Measurements from ENCODE around the gene PLEKHO1.
"Not testable (repeated sequence)": the region's sequence is repeated elsewhere in the genome, so short reads cannot be mapped to it uniquely, and the experiment has no call there.

Gene PLEKHO1

GRCh38 chr1:150180474-150180873, 30.8 kb downstream of the PLEKHO1 start:
- TF ChIP-seq CTCF (IDR thresholded peaks at IDR 0.05; ENCODE audit: low read depth, low read length, missing control alignments), result no peak
- no peak for DNase-seq (ENCODE audit: low read depth)
- in situ Hi-C loops (cut with HindIII; ENCODE audit: low sequenced_read_pairs), result no loop called here
- no peak overlapping the region for H3K4me3 ChIP-seq (ENCODE audit: low read depth, low read length)

DNA sequence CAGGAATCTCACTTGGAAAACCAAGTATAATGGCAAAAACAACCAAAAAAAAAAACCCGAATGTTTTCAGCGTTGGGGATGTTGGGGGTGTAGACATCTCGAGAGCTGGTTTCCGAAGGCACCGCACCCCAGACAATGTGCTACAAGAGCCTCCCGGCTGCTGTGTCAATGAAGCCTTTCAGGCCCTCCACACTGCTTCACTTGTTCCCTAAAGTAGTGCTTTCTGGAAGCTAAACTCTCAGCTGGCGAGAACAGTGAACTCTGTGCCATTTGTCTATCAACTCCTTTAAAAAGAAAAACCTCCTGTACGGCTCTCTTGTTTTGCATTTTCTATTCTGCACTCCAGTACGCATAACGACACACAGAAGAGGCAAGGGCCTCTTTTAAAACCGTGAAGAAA, 32.5 kb downstream of the PLEKHO1 start:
- no peak for TF ChIP-seq CTCF (IDR thresholded peaks at IDR 0.05; ENCODE audit: low read depth, low read length, missing control alignments)
- in situ Hi-C loops (cut with HindIII; ENCODE audit: low sequenced_read_pairs), result no loop called here
- DNase-seq (ENCODE audit: low read depth), result no peak
- H3K4me3 ChIP-seq (ENCODE audit: low read depth, low read length), result no peak overlapping the region

DNA sequence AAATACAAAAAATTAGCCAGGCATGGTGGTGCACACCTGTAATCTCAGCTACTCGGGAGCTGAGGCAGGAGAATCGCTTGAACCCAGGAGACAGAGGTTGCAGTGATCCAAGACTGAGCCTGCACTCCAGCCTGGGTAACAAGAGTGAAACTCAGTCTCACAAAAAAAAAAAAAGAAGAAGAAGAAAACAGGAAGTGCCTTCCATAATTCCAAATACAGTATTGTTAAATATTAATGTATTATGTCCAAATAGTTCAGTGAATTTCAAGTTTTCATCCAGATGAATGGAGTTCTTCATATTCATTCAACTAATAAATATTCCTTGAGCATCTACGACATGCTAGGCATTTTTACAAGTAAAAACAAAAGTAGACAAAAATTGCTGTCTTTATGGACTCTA, 33.3 kb downstream of the PLEKHO1 start:
- DNase-seq (ENCODE audit: low read depth), result no peak
- TF ChIP-seq CTCF (IDR thresholded peaks at IDR 0.05; ENCODE audit: low read depth, low read length, missing control alignments), result no peak
- in situ Hi-C loops (cut with HindIII; ENCODE audit: low sequenced_read_pairs), result no loop called here
- no peak overlapping the region for H3K4me3 ChIP-seq (ENCODE audit: low read depth, low read length)

GRCh38 chr1:150185481-150185880, 35.8 kb downstream of the PLEKHO1 start:
- in situ Hi-C loops (cut with HindIII; ENCODE audit: low sequenced_read_pairs), result no loop called here
- no peak overlapping the region for H3K4me3 ChIP-seq (ENCODE audit: low read depth, low read length)
- no peak for TF ChIP-seq CTCF (IDR thresholded peaks at IDR 0.05; ENCODE audit: low read depth, low read length, missing control alignments)
- DNase-seq (ENCODE audit: low read depth), result no peak

- in situ Hi-C loops (cut with HindIII; ENCODE audit: low sequenced_read_pairs); DNase-seq (ENCODE audit: low read depth); H3K4me3 ChIP-seq (ENCODE audit: low read depth, low read length): not testable (repeated sequence)
These were observed 36.7 kb downstream of the PLEKHO1 start for GRCh38 chr1:150186438-150186788.

- peak; percentile 23 for DNase-seq (ENCODE audit: low read depth)
- no peak overlapping the region for H3K4me3 ChIP-seq (ENCODE audit: low read depth, low read length)
- in situ Hi-C loops (cut with HindIII; ENCODE audit: low sequenced_read_pairs), result no loop called here
- TF ChIP-seq CTCF (IDR thresholded peaks at IDR 0.05; ENCODE audit: low read depth, low read length, missing control alignments), result peak; percentile 42
These were observed 37.3 kb downstream of the PLEKHO1 start for GRCh38 chr1:150186789-150187559.

- no peak for DNase-seq (ENCODE audit: low read depth)
- in situ Hi-C loops (cut with HindIII; ENCODE audit: low sequenced_read_pairs), result no loop called here
- H3K4me3 ChIP-seq (ENCODE audit: low read depth, low read length), result no peak overlapping the region
- TF ChIP-seq CTCF (IDR thresholded peaks at IDR 0.05; ENCODE audit: low read depth, low read length, missing control alignments), result no peak
These were observed 37.8 kb downstream of the PLEKHO1 start for GRCh38 chr1:150187560-150187931.

All from astrocyte of the cerebellum (primary cell).